Ovary (tissue), 9 donors: ENCODE results near the gene FBXW7. TPM values are rescaled to one million over a fixed set of nuclear protein-coding genes. Genes with fewer than 3 reads are reported as not detected.

Experiments used
- DNase-seq, 5 donors: peaks; one replicate each; pipeline ENCODE4 v3.0.0-alpha.2; 2019 to 2020
- H3K27ac ChIP-seq, 2 donors: fragments of 200-600 bp; one replicate each; pipeline versions ENCODE4 v1.5.1 to v1.8.0; 2019 to 2022
- H3K27me3 ChIP-seq: fragments of 200-600 bp; one replicate; pipeline ENCODE4 v1.8.0; 2022
- H3K36me3 ChIP-seq: fragments of 200-600 bp; sonication (generic); one replicate; pipeline ENCODE4 v1.5.1; 2019
- H3K4me1 ChIP-seq: one replicate; pipeline ENCODE4 v1.8.1; 2013; ENCODE audit warnings: mild to moderate bottlenecking, moderate library complexity; ENCODE audit not compliant: insufficient read depth
- H3K4me3 ChIP-seq: fragments of 200-600 bp; sonication (generic); one replicate; pipeline ENCODE4 v1.5.1; 2017
- H3K9me3 ChIP-seq, 2 donors: fragments of 200-600 bp in 1 of 2; sonication (generic) in 1 of 2; one replicate each; pipeline versions ENCODE4 v1.5.1 to v1.8.1; 2013 to 2019; ENCODE audit warnings: mild to moderate bottlenecking in 1 of 2, moderate library complexity in 1 of 2
- CTCF ChIP-seq, 3 donors: fragments of 450-650 bp in 2 of 3; fragments of 200-600 bp in 1 of 3; IDR thresholded peaks; one replicate each; pipeline versions ENCODE4 v1.5.1 to v1.8.0; 2016 to 2022; ENCODE audit warnings: antibody characterized with exemption in 3 of 3, mild to moderate bottlenecking in 1 of 3
- EP300 ChIP-seq: sonication (generic); formaldehyde crosslinking; IDR thresholded peaks from one replicate; pipeline ENCODE4 v1.6.1; 2017; ENCODE audit warnings: antibody characterized with exemption
- POLR2A ChIP-seq: fragments of 450-650 bp; IDR thresholded peaks from one replicate; pipeline ENCODE4 v1.6.1; 2017; ENCODE audit warnings: antibody characterized with exemption, mild to moderate bottlenecking, moderate library complexity
- WGBS, 3 donors: extraction: QIAGEN DNeasy Blood & Tissue Kit in 1 of 3; methylation state at CpG; one replicate each; pipeline versions ENCODE4 v1.1.5 to v1.1.7; 2013 to 2017; 5-methylcytosine and 5-hydroxymethylcytosine counted together
- intact Hi-C, 4 donors: fragments of 100-400 bp; cut with DNase I; formaldehyde crosslinking; loops; one replicate each; pipeline versions ENCODE4 v1.11.0 to v1.15.1; 2022 to 2023
- polyA plus RNA-seq, 2 donors: library from polyadenylated mRNA; stranded (reverse); fragments of 200-250 nt in 1 of 2; fragments of 350-450 nt in 1 of 2; fragmentation: Illumina TruSeq in 1 of 2; extraction: RNeasy Lipid Tissue Mini Kit (QIAGEN cat#74804) in 1 of 2; gene quantifications; one replicate each; pipeline ENCODE4 v1.2.3, GENCODE V29; 2013 to 2014
- total RNA-seq, 7 donors: library from RNA; depleted of rRNA in 2 of 7; stranded (reverse); fragments of >200 nt in 2 of 7; fragmentation: NEBNext Ultra II Directional in 3 of 7; extraction: Animal tissue kit (Norgen Biotek cat#: 25700) in 3 of 7; gene quantifications; one replicate each; pipeline versions ENCODE4 v1.1.0 to v1.2.4, GENCODE V29; 2016 to 2023
- donor health status: DM: no; HTN: no; CAD: no; lungs with moderate emphysema.
- donor health status: DM: no; HTN: no; CAD: no.
- donor health status: Bipolar disorder and iron deficiency.
- donor health status: DM: yes; HTN: yes; CAD: no.
- donor health status: DM: no; HTN: no; CAD: no.
- donor health status: DM: yes; HTN: yes; CAD: no.

The FBXW7 gene
- total and polyA plus RNA-seq, 9 donors: 9.1 to 66.8 (median 42.9) TPM

- Histone ChIP-seq H3K4me3 (no peak overlapping the region), H3K9me3 (no peaks in the 10 kb centered on the region), H3K27me3 (no peaks in the 10 kb centered on the region), H3K27ac (no peak overlapping the region), H3K36me3 (no peaks in the 10 kb centered on the region), H3K4me1 (no peaks in the 10 kb centered on the region)
- DNase-seq: no peak
- WGBS, 3 donors: 56 to 74% (median 70%) methylated on average over 2 of the region's 2 CpGs
- intact Hi-C loops: no loop called here
- TF ChIP-seq EP300 (no peak), CTCF (IDR thresholded peaks at IDR 0.05) (no peak), POLR2A (no peak)
Measured at GRCh38 chr4:152331042-152331441, 204.8 kb downstream of the FBXW7 start.

- H3K9me3 ChIP-seq: no peaks in the 10 kb centered on the region
- 65 to 78% (median 75%) methylated on average over 1 of the region's 1 CpG for WGBS, 3 donors
- DNase-seq: no peak
- no peaks in the 10 kb centered on the region for H3K36me3 ChIP-seq
- no peaks in the 10 kb centered on the region for H3K27me3 ChIP-seq
- no peaks in the 10 kb centered on the region for H3K4me1 ChIP-seq
- no peak overlapping the region for H3K4me3 ChIP-seq
- intact Hi-C loops: no loop called here
- no peak overlapping the region for H3K27ac ChIP-seq
- TF ChIP-seq CTCF (IDR thresholded peaks at IDR 0.05): no peak
- TF ChIP-seq EP300: no peak
- TF ChIP-seq POLR2A: no peak
Measured at GRCh38 chr4:152328582-152328981, 207.3 kb downstream of the FBXW7 start.

- Histone ChIP-seq H3K4me1 (no peaks in the 10 kb centered on the region), H3K4me3 (no peak overlapping the region), H3K9me3 (no peaks in the 10 kb centered on the region), H3K36me3 (no peaks in the 10 kb centered on the region), H3K27ac (no peak overlapping the region), H3K27me3 (no peaks in the 10 kb centered on the region)
- 87 to 92% (median 91%) methylated on average over 6 of the region's 6 CpGs for WGBS, 3 donors
- no peak for DNase-seq
- intact Hi-C loops: no loop called here
- TF ChIP-seq EP300 (no peak), POLR2A (no peak), CTCF (IDR thresholded peaks at IDR 0.05) (no peak)
Measured at GRCh38 chr4:152327606-152328453, 208.1 kb downstream of the FBXW7 start.

GRCh38 chr4:152325831-152326230, 210.1 kb downstream of the FBXW7 start:
- TF ChIP-seq CTCF (IDR thresholded peaks at IDR 0.05) (no peak), EP300 (no peak), POLR2A (no peak)
- no peaks in the 10 kb centered on the region for H3K4me1 ChIP-seq
- no peaks in the 10 kb centered on the region for H3K27me3 ChIP-seq
- H3K9me3 ChIP-seq: no peaks in the 10 kb centered on the region
- no peak overlapping the region for H3K27ac ChIP-seq
- DNase-seq: no peak
- intact Hi-C loops: no loop called here
- no peaks in the 10 kb centered on the region for H3K36me3 ChIP-seq
- no peak overlapping the region for H3K4me3 ChIP-seq
- WGBS, 3 donors: 94 to 96% (median 95%) methylated on average over 5 of the region's 5 CpGs
